ENCODE results near the gene PAOX. TPM values are rescaled to one million over a fixed set of nuclear protein-coding genes. Genes with fewer than 3 reads are reported as not detected.
A peak's percentile ranks its signal among the peaks of the same experiment; 100 is the strongest.

Gene PAOX
- total RNA-seq, 1 donor from 2014 or later: 8.2 TPM

- DNase-seq (ENCODE audit: extremely low spot score, unreplicated experiment): peak; percentile 34
- Mint-ChIP-seq H3K4me1 (ENCODE audit: unreplicated experiment) (peaks cover 5% of the 10 kb centered on the region), H3K4me3 (no peak overlapping the region), H3K27me3 (no peaks in the 10 kb centered on the region), H3K27ac (no peak overlapping the region), H3K36me3 (peaks cover 38% of the 10 kb centered on the region), H3K9me3 (no peaks in the 10 kb centered on the region)
- no peak for TF ChIP-seq CTCF (conservative IDR thresholded peaks at IDR 0.05)
These were observed 22.4 kb downstream of the PAOX start for GRCh38 chr10:133401500-133401899.

- Mint-ChIP-seq H3K27ac (no peak overlapping the region), H3K4me3 (no peak overlapping the region), H3K4me1 (ENCODE audit: unreplicated experiment) (peaks cover 5% of the 10 kb centered on the region), H3K27me3 (no peaks in the 10 kb centered on the region), H3K36me3 (peaks cover 44% of the 10 kb centered on the region), H3K9me3 (no peaks in the 10 kb centered on the region)
- peak; percentile 58 for DNase-seq (ENCODE audit: extremely low spot score, unreplicated experiment)
- TF ChIP-seq CTCF (conservative IDR thresholded peaks at IDR 0.05): no peak
These were observed 23.1 kb downstream of the PAOX start for GRCh38 chr10:133401981-133402725.

- Mint-ChIP-seq H3K4me1 (ENCODE audit: unreplicated experiment) (peaks cover 5% of the 10 kb centered on the region), H3K36me3 (peaks cover 49% of the 10 kb centered on the region)
These were observed 24.3 kb downstream of the PAOX start for GRCh38 chr10:133403359-133403758.

GRCh38 chr10:133403784-133404183, 24.7 kb downstream of the PAOX start:
- no peaks in the 10 kb centered on the region for H3K27me3 Mint-ChIP-seq
- no peaks in the 10 kb centered on the region for H3K9me3 Mint-ChIP-seq

More at GRCh38 chr10:133403359-133403758, 24.3 kb downstream of the PAOX start:
- Mint-ChIP-seq H3K9me3 (no peaks in the 10 kb centered on the region), H3K27ac (no peak overlapping the region), H3K27me3 (no peaks in the 10 kb centered on the region), H3K4me3 (no peak overlapping the region)
- TF ChIP-seq CTCF (conservative IDR thresholded peaks at IDR 0.05): no peak
- peak; percentile 39 for DNase-seq (ENCODE audit: extremely low spot score, unreplicated experiment)

GRCh38 chr10:133405272-133405671, 26.2 kb downstream of the PAOX start:
- H3K27me3 Mint-ChIP-seq: no peaks in the 10 kb centered on the region
- TF ChIP-seq CTCF (conservative IDR thresholded peaks at IDR 0.05): no peak

More at GRCh38 chr10:133403784-133404183, 24.7 kb downstream of the PAOX start:
- H3K4me1 Mint-ChIP-seq (ENCODE audit: unreplicated experiment): peaks cover 5% of the 10 kb centered on the region
- H3K4me3 Mint-ChIP-seq: no peak overlapping the region
- peaks cover 54% of the 10 kb centered on the region for H3K36me3 Mint-ChIP-seq
- no peak overlapping the region for H3K27ac Mint-ChIP-seq
- no peak for DNase-seq (ENCODE audit: extremely low spot score, unreplicated experiment)
- no peak for TF ChIP-seq CTCF (conservative IDR thresholded peaks at IDR 0.05)

More at GRCh38 chr10:133405272-133405671, 26.2 kb downstream of the PAOX start:
- no peaks in the 10 kb centered on the region for H3K9me3 Mint-ChIP-seq
- DNase-seq (ENCODE audit: extremely low spot score, unreplicated experiment): no peak
- peaks cover 67% of the 10 kb centered on the region for H3K36me3 Mint-ChIP-seq
- no peak overlapping the region for H3K4me3 Mint-ChIP-seq
- H3K4me1 Mint-ChIP-seq (ENCODE audit: unreplicated experiment): peaks cover 5% of the 10 kb centered on the region
- H3K27ac Mint-ChIP-seq: no peak overlapping the region
